Liver (tissue), 9 donors: ENCODE measurements around the gene SCN4A. TPM values are rescaled to one million over a fixed set of nuclear protein-coding genes. Genes with fewer than 3 reads are reported as not detected.

Source experiments
- DNase-seq: peaks from one replicate; pipeline ENCODE4 v3.0.0-alpha.2; 2017; ENCODE audit warnings: low spot score
- H3K27ac ChIP-seq, 2 donors: one replicate each; pipeline ENCODE4 v1.7.0; 2013; ENCODE audit warnings: inconsistent platforms in 2 of 2, low read length in 2 of 2, control low read depth in 1 of 2, low read depth in 1 of 2, mild to moderate bottlenecking in 1 of 2
- H3K27me3 ChIP-seq, 4 donors: one replicate each; pipeline versions ENCODE4 v1.6.1 to v1.7.0; 2013; ENCODE audit warnings: low read length in 3 of 4, inconsistent platforms in 1 of 4, mild to moderate bottlenecking in 1 of 4, moderate library complexity in 1 of 4; ENCODE audit not compliant: control insufficient read depth in 4 of 4, insufficient read depth in 4 of 4
- H3K36me3 ChIP-seq, 4 donors: one replicate each; pipeline versions ENCODE4 v1.6.1 to v1.7.0; 2013; ENCODE audit warnings: low read length in 3 of 4, mild to moderate bottlenecking in 3 of 4, low read depth in 1 of 4, moderate library complexity in 1 of 4; ENCODE audit not compliant: control insufficient read depth in 4 of 4, insufficient read depth in 3 of 4
- H3K4me1 ChIP-seq, 4 donors: one replicate each; pipeline versions ENCODE4 v1.6.1 to v1.7.0; 2013; ENCODE audit warnings: low read length in 3 of 4, mild to moderate bottlenecking in 3 of 4, moderate library complexity in 1 of 4; ENCODE audit not compliant: control insufficient read depth in 4 of 4, insufficient read depth in 4 of 4
- H3K4me3 ChIP-seq, 3 donors: one replicate each; pipeline versions ENCODE4 v1.6.1 to v1.7.0; 2013; ENCODE audit warnings: low read length in 3 of 3, control low read depth in 1 of 3, low read depth in 1 of 3, mild to moderate bottlenecking in 1 of 3
- H3K9ac ChIP-seq, 2 donors: one replicate each; pipeline ENCODE4 v1.7.0; 2013; ENCODE audit warnings: low read length in 2 of 2, mild to moderate bottlenecking in 2 of 2, moderate library complexity in 2 of 2, control low read depth in 1 of 2, low read depth in 1 of 2
- H3K9me3 ChIP-seq, 4 donors: one replicate each; pipeline versions ENCODE4 v1.6.1 to v1.7.0; 2013; ENCODE audit warnings: low read length in 3 of 4; ENCODE audit not compliant: control insufficient read depth in 4 of 4
- EGR1 ChIP-seq, 2 donors: IDR thresholded peaks; 2 replicates each; pipeline ENCODE4 v1.6.1; 2016 to 2018; ENCODE audit warnings: antibody characterized with exemption in 2 of 2, low read depth in 2 of 2
- FOXA1 ChIP-seq: IDR thresholded peaks from 2 replicates; pipeline ENCODE4 v1.6.1; 2016; ENCODE audit warnings: antibody characterized with exemption
- FOXA2 ChIP-seq: IDR thresholded peaks from 2 replicates; pipeline ENCODE4 v1.6.1; 2016; ENCODE audit warnings: antibody characterized with exemption
- GABPA ChIP-seq, 2 donors: IDR thresholded peaks in 1 of 2; conservative IDR thresholded peaks in 1 of 2; 2 replicates each; pipeline ENCODE4 v1.6.1; 2016; ENCODE audit warnings: antibody characterized with exemption in 2 of 2, mild to moderate bottlenecking in 1 of 2, moderate library complexity in 1 of 2
- HNF4G ChIP-seq: IDR thresholded peaks from 2 replicates; pipeline ENCODE4 v1.6.1; 2016; ENCODE audit warnings: antibody characterized with exemption
- JUND ChIP-seq, 2 donors: IDR thresholded peaks; 2 replicates each; pipeline ENCODE4 v1.6.1; 2016; ENCODE audit warnings: antibody characterized with exemption in 2 of 2
- MAX ChIP-seq: IDR thresholded peaks from 2 replicates; pipeline ENCODE4 v1.6.1; 2016; ENCODE audit warnings: antibody characterized with exemption
- NR2F2 ChIP-seq: IDR thresholded peaks from 2 replicates; pipeline ENCODE4 v1.6.1; 2016; ENCODE audit warnings: antibody characterized with exemption
- RAD21 ChIP-seq, 2 donors: IDR thresholded peaks; 2 replicates each; pipeline ENCODE4 v1.6.1; 2016; ENCODE audit warnings: antibody characterized with exemption in 2 of 2, mild to moderate bottlenecking in 2 of 2
- RXRA ChIP-seq, 2 donors: IDR thresholded peaks; 2 replicates each; pipeline ENCODE4 v1.6.1; 2017 to 2018; ENCODE audit warnings: antibody characterized with exemption in 2 of 2, mild to moderate bottlenecking in 1 of 2
- SP1 ChIP-seq: IDR thresholded peaks from 2 replicates; pipeline ENCODE4 v1.6.1; 2018; ENCODE audit warnings: antibody characterized with exemption, mild to moderate bottlenecking
- TAF1 ChIP-seq: conservative IDR thresholded peaks from 2 replicates; pipeline ENCODE4 v1.6.1; 2016; ENCODE audit warnings: antibody characterized with exemption, mild to moderate bottlenecking
- YY1 ChIP-seq: IDR thresholded peaks from 2 replicates; pipeline ENCODE4 v1.6.1; 2016; ENCODE audit warnings: antibody characterized with exemption, mild to moderate bottlenecking
- WGBS: extraction: QIAGEN DNeasy Blood & Tissue Kit; methylation state at CpG from one replicate; pipeline ENCODE4 v1.1.7; 2013; 5-methylcytosine and 5-hydroxymethylcytosine counted together
- polyA plus RNA-seq, 2 donors: library from polyadenylated mRNA; stranded (reverse) in 1 of 2; unstranded in 1 of 2; fragments of 200-250 nt in 1 of 2; fragments of >200 nt in 1 of 2; fragmentation: Nextera tagmentation in 1 of 2; extraction: Ambion mirVana in 1 of 2; gene quantifications; one replicate each; pipeline versions ENCODE4 v1.2.1 to v1.2.3, GENCODE V29; 2013 to 2015
- total RNA-seq, 2 donors: library from RNA; depleted of rRNA; stranded (reverse); fragments of >200 nt; gene quantifications; one replicate each; pipeline ENCODE4 v1.2.3, GENCODE V29; 2014
- TF ChIP-seq, protein P1 (sequence below): IDR thresholded peaks from 2 replicates; pipeline ENCODE4 v1.6.1; 2016; ENCODE audit warnings: antibody characterized with exemption
- TF ChIP-seq, protein P2 (sequence below): fragments of 150-350 bp; IDR thresholded peaks from 2 replicates; pipeline ENCODE4 v1.5.1; 2017; ENCODE audit warnings: improper control_type of control experiment, low read depth, low read length; ENCODE audit not compliant: missing input control
- TF ChIP-seq, protein P3 (sequence below): IDR thresholded peaks from 2 replicates; pipeline ENCODE4 v1.6.1; 2016; ENCODE audit warnings: antibody characterized with exemption
- TF ChIP-seq, protein P4 (sequence below): IDR thresholded peaks from 2 replicates; pipeline ENCODE4 v1.6.1; 2016; ENCODE audit warnings: antibody characterized with exemption, mild to moderate bottlenecking
- donor health status: healthy.
- donor health status: healthy.
- donor health status: healthy.
- donor health status: healthy.
- donor health status: healthy.

SCN4A gene
- total and polyA plus RNA-seq, 4 donors = 0.04 to 1.3 (median 0.43) TPM

DNA sequence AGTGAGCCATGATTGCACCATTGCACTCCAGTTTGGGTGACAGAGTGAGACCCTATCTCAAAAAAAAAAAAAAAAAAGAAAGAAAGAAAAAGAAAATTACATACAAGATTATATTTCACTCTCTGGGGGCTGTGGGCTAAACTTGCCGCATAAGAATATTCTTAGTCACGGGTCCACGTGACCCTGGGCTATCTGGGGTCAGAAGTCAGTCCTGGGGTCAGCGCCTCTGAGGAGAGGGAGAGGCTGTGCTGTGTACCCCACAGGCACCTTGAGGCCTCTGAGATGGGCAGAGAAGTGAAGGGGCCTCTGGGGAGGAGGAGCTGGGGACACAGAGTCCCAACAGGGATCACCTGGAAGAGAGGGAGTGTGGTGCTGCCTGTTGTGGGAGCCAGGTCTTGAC is 34.8 kb downstream of the SCN4A start:
- Histone ChIP-seq H3K36me3 (no peaks in the 10 kb centered on the region), H3K9ac (no peak overlapping the region), H3K9me3 (no peaks in the 10 kb centered on the region), H3K4me1 (no peaks in the 10 kb centered on the region), H3K4me3 (no peak overlapping the region), H3K27ac (no peak overlapping the region), H3K27me3 (no peaks in the 10 kb centered on the region)
- WGBS = 88% methylated on average over 4 of the region's 4 CpGs
- no peak for TF ChIP-seq YY1
- no peak for TF ChIP-seq MAX
- TF ChIP-seq, protein P1, sequence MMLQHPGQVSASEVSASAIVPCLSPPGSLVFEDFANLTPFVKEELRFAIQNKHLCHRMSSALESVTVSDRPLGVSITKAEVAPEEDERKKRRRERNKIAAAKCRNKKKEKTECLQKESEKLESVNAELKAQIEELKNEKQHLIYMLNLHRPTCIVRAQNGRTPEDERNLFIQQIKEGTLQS = no peak
- TF ChIP-seq TAF1 = no peak
- no peak for TF ChIP-seq NR2F2
- TF ChIP-seq, protein P2, sequence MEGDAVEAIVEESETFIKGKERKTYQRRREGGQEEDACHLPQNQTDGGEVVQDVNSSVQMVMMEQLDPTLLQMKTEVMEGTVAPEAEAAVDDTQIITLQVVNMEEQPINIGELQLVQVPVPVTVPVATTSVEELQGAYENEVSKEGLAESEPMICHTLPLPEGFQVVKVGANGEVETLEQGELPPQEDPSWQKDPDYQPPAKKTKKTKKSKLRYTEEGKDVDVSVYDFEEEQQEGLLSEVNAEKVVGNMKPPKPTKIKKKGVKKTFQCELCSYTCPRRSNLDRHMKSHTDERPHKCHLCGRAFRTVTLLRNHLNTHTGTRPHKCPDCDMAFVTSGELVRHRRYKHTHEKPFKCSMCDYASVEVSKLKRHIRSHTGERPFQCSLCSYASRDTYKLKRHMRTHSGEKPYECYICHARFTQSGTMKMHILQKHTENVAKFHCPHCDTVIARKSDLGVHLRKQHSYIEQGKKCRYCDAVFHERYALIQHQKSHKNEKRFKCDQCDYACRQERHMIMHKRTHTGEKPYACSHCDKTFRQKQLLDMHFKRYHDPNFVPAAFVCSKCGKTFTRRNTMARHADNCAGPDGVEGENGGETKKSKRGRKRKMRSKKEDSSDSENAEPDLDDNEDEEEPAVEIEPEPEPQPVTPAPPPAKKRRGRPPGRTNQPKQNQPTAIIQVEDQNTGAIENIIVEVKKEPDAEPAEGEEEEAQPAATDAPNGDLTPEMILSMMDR = no peak
- TF ChIP-seq RXRA (IDR thresholded peaks at IDR 0.05) = no peak
- no peak for TF ChIP-seq EGR1 (IDR thresholded peaks at IDR 0.05; ENCODE audit: low read depth in 2 of 2)
- no peak for TF ChIP-seq RAD21 (IDR thresholded peaks at IDR 0.05)
- TF ChIP-seq, protein P3, sequence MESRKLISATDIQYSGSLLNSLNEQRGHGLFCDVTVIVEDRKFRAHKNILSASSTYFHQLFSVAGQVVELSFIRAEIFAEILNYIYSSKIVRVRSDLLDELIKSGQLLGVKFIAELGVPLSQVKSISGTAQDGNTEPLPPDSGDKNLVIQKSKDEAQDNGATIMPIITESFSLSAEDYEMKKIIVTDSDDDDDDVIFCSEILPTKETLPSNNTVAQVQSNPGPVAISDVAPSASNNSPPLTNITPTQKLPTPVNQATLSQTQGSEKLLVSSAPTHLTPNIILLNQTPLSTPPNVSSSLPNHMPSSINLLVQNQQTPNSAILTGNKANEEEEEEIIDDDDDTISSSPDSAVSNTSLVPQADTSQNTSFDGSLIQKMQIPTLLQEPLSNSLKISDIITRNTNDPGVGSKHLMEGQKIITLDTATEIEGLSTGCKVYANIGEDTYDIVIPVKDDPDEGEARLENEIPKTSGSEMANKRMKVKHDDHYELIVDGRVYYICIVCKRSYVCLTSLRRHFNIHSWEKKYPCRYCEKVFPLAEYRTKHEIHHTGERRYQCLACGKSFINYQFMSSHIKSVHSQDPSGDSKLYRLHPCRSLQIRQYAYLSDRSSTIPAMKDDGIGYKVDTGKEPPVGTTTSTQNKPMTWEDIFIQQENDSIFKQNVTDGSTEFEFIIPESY = no peak
- no peak for DNase-seq

DNA sequence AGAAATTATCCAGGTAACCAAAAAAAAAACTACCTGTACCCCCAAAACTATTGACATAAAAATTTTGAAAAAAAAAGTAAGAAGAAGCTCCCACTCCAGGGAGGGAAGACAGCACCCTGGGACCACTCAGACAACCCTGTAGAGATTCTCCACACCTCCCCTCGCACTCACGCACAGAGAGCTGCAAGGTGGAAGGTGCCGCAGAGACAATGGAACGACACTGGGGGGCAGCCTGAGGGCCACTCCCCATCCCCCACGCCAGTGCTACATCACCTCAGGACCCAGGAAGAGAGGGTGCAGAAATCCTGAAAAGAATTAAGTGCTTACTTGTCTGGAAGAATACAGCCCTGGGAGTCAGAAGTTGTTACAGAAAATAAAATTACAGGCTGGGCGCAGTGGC is 35.4 kb downstream of the SCN4A start:
- Histone ChIP-seq H3K4me3 (no peak overlapping the region), H3K36me3 (no peaks in the 10 kb centered on the region), H3K9me3 (no peaks in the 10 kb centered on the region), H3K27me3 (no peaks in the 10 kb centered on the region), H3K9ac (no peak overlapping the region), H3K27ac (no peak overlapping the region), H3K4me1 (no peaks in the 10 kb centered on the region)
- TF ChIP-seq, protein P4, sequence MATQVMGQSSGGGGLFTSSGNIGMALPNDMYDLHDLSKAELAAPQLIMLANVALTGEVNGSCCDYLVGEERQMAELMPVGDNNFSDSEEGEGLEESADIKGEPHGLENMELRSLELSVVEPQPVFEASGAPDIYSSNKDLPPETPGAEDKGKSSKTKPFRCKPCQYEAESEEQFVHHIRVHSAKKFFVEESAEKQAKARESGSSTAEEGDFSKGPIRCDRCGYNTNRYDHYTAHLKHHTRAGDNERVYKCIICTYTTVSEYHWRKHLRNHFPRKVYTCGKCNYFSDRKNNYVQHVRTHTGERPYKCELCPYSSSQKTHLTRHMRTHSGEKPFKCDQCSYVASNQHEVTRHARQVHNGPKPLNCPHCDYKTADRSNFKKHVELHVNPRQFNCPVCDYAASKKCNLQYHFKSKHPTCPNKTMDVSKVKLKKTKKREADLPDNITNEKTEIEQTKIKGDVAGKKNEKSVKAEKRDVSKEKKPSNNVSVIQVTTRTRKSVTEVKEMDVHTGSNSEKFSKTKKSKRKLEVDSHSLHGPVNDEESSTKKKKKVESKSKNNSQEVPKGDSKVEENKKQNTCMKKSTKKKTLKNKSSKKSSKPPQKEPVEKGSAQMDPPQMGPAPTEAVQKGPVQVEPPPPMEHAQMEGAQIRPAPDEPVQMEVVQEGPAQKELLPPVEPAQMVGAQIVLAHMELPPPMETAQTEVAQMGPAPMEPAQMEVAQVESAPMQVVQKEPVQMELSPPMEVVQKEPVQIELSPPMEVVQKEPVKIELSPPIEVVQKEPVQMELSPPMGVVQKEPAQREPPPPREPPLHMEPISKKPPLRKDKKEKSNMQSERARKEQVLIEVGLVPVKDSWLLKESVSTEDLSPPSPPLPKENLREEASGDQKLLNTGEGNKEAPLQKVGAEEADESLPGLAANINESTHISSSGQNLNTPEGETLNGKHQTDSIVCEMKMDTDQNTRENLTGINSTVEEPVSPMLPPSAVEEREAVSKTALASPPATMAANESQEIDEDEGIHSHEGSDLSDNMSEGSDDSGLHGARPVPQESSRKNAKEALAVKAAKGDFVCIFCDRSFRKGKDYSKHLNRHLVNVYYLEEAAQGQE = no peak
- TF ChIP-seq, protein P3 = no peak
- TF ChIP-seq GABPA (IDR thresholded peaks at IDR 0.05 in 1 of 2, conservative IDR thresholded peaks at IDR 0.05 in 1 of 2) = no peak
- no peak for TF ChIP-seq SP1
- no peak for TF ChIP-seq RXRA (IDR thresholded peaks at IDR 0.05)
- no peak for TF ChIP-seq FOXA1
- no peak for TF ChIP-seq NR2F2
- no peak for TF ChIP-seq HNF4G
- no peak for TF ChIP-seq RAD21 (IDR thresholded peaks at IDR 0.05)
- TF ChIP-seq, protein P2 = no peak
- no peak for TF ChIP-seq YY1
- TF ChIP-seq EGR1 (IDR thresholded peaks at IDR 0.05; ENCODE audit: low read depth in 2 of 2) = no peak
- TF ChIP-seq FOXA2 = no peak
- TF ChIP-seq JUND (IDR thresholded peaks at IDR 0.05) = no peak
- TF ChIP-seq, protein P1 = no peak
- no peak for TF ChIP-seq TAF1
- no peak for DNase-seq
- 84% methylated on average over 6 of the region's 6 CpGs for WGBS
